Subcutaneous abdominal adipose tissue (tissue), 5 donors: ENCODE results near the gene CNBP.
"Not testable (repeated sequence)": the region's sequence is repeated elsewhere in the genome, so short reads cannot be mapped to it uniquely, and the experiment has no call there.

ENCODE experiments used
- H3K27ac ChIP-seq: one replicate; pipeline ENCODE4 v1.7.0; 2013; ENCODE audit warnings: low read depth, mild to moderate bottlenecking, inconsistent platforms, low read length, moderate library complexity
- H3K27me3 ChIP-seq, 5 donors: one replicate each; pipeline ENCODE4 v1.7.0; 2013; ENCODE audit warnings: low read length in 5 of 5, inconsistent platforms in 1 of 5; ENCODE audit not compliant: control insufficient read depth in 5 of 5, insufficient read depth in 4 of 5
- H3K36me3 ChIP-seq, 5 donors: one replicate each; pipeline ENCODE4 v1.7.0; 2013; ENCODE audit warnings: low read length in 5 of 5; ENCODE audit not compliant: control insufficient read depth in 5 of 5, insufficient read depth in 5 of 5
- H3K4me1 ChIP-seq, 5 donors: one replicate each; pipeline ENCODE4 v1.7.0; 2013; ENCODE audit warnings: low read length in 5 of 5, mild to moderate bottlenecking in 3 of 5, moderate library complexity in 1 of 5; ENCODE audit not compliant: control insufficient read depth in 5 of 5, insufficient read depth in 5 of 5
- H3K4me3 ChIP-seq, 5 donors: one replicate each; pipeline ENCODE4 v1.7.0; 2013; ENCODE audit warnings: low read length in 5 of 5, low read depth in 1 of 5
- H3K9ac ChIP-seq, 5 donors: one replicate each; pipeline ENCODE4 v1.7.0; 2013; ENCODE audit warnings: low read length in 5 of 5, mild to moderate bottlenecking in 4 of 5, moderate library complexity in 3 of 5
- H3K9me3 ChIP-seq, 5 donors: one replicate each; pipeline ENCODE4 v1.7.0; 2013; ENCODE audit warnings: low read length in 5 of 5; ENCODE audit not compliant: control insufficient read depth in 5 of 5
- donor health status: healthy.
- donor health status: healthy.
- donor health status: healthy.
- donor health status: healthy.
- donor health status: healthy.

The CNBP gene

DNA sequence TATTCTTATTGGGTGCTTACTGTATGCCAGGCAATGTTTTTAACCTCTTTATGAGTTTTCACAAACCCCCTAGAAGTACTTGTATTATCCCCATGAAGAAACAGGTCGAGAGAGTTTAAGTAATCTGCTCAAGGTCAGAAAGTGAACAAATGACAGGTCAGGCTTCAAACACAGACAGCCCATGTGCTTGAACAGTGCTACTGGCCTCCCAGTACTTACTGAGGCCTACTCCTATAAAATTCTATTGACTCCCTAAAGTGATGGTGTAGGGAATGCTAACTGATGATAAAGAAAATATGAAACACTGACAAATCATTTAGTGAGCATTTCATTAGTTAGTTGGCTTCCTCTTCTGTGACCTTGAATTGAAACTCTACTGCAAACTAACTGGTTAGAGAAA, 4.2 kb upstream of the CNBP start:
- Histone ChIP-seq H3K4me1 (peaks cover 2 to 22% (median 21%) of the 10 kb centered on the region in 5 donors), H3K27ac (peak overlapping the region; percentile 100), H3K36me3 (no peaks in the 10 kb centered on the region)

DNA sequence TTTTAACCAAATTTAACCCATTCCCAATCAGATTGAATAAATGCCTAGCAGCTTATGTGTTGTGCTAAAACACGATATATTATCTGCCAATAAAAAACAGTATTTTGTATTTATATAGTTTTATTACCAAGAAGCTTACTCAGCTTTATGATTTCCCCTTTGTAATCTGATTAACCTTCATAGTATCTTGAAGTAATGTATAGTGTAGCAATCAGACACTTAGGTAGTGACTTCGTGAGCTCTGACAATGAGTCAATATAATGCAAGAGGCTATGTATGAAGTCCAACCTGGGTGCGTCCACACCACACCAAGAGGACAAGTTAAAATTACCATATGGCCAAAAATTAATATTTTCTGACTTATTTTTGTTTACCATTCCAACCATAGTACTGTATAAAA, 2.1 kb upstream of the CNBP start:
- peak overlapping the region in 2 of 5 donors; percentile 4 to 39 for H3K9ac ChIP-seq
- H3K4me3 ChIP-seq = no peak overlapping the region
- no peaks in the 10 kb centered on the region for H3K27me3 ChIP-seq
- peaks cover 2 to 41% (median 38%) of the 10 kb centered on the region in 5 donors for H3K4me1 ChIP-seq
- H3K36me3 ChIP-seq = no peaks in the 10 kb centered on the region
- H3K9me3 ChIP-seq = no peaks in the 10 kb centered on the region
- H3K27ac ChIP-seq = peak overlapping the region; percentile 100

More for the DNA sequence above, 4.2 kb upstream of the CNBP start:
- H3K27me3 ChIP-seq = no peaks in the 10 kb centered on the region
- no peaks in the 10 kb centered on the region for H3K9me3 ChIP-seq
- no peak overlapping the region for H3K4me3 ChIP-seq
- no peak overlapping the region for H3K9ac ChIP-seq

DNA sequence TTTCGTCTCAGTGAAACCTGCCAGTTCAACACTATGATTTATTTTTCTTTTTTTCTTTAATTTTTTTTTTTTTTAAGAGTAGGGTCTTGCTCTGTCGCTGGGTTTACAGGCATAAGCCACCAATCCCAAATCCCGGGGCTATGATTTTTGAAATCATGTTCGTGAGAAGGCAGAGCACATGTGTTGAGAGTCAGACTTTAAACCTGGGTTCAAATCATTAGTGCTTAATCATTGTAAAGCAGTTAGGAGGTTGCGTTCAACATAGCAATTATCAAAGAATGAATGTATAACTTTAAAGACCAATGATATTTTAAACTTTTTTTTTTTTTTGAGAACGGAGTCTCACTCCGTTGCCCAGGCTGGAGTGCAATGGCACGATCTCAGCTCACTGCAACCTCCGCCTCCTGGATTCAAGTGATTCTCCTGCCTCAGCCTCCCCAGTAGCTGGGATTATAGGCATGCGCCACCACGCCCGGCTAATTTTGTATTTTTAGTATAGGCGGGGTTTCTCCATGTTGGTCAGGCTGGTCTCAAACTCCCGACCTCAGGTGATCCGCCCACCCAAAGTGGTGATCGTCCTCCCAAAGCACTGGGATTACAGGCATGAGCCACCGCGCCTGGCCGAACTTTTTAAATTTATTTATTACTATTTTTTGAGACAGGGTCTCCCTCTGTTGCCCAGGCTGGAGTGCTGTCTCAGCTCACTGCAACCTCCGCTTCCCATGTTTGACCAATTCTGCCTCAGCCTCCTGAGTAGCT, 1.3 kb upstream of the CNBP start:
- Histone ChIP-seq H3K27ac (peak overlapping the region; percentile 100), H3K4me3 (peak overlapping the region; percentile 78 to 99 (median 91)), H3K9ac (peak overlapping the region; percentile 95 to 100 (median 100)), H3K4me1 (peaks cover 4 to 50% (median 46%) of the 10 kb centered on the region in 5 donors)
- H3K9me3 ChIP-seq, H3K27me3 ChIP-seq, H3K36me3 ChIP-seq: not testable (repeated sequence)

DNA sequence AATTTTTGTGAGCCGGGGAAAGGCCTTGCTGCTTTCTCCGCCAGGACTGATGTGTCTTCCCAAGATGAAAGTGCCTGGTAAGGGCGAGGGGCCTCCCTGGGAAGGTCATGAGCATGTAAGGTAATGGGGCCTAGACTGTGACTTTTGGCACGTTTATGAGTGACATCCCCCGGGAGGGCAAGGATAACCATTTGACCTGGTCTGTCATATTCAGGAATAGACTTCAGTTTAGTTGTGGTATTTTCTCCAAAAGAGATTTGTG, 631 bp upstream of the CNBP start:
- H3K27ac ChIP-seq = peak overlapping the region; percentile 100
- H3K36me3 ChIP-seq = no peaks in the 10 kb centered on the region
- H3K9me3 ChIP-seq = no peaks in the 10 kb centered on the region
- H3K9ac ChIP-seq = peak overlapping the region; percentile 95 to 100 (median 100)
- H3K27me3 ChIP-seq = no peaks in the 10 kb centered on the region
- peaks cover 4 to 56% (median 53%) of the 10 kb centered on the region in 5 donors for H3K4me1 ChIP-seq
- H3K4me3 ChIP-seq = peak overlapping the region; percentile 78 to 99 (median 91)

DNA sequence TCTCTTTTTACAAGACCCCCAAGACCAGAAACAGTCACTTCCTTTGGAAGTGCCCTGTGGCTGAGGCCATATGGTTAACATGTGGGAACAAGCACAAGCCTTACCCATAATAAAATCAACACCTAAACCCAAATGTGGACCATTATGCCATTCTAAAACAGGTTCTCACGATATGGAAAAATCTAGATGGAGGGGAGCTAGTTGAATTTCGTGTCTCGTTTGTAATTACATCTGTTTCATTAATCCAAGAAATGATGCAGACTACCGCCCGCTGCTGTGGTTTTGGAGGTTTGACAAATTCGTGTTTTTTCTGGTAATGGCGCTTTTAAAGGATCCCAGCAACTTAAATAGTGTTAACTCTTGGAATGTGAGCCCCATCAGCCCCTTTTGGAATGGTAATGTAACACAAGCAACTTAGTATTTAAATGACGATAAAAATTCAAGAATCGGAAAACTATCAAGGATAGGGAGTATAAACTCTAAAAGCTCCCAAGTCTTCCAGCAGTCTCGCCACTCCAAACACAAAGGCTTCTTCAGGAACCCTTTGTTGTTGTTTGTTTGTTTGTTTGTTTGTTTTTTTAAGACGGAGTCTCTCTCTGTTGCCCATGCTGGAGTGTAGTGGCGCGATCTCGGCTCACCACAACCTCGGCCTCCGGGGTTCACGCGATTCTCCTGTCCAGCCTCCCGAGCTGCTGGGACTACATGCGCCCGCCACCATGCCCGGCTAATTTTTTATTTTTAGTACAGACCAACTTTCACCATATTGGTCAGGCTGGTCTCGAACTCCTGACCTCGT, 1.1 kb downstream of the CNBP start:
- H3K27me3 ChIP-seq = no peaks in the 10 kb centered on the region
- peak overlapping the region; percentile 48 to 100 (median 100) for H3K9ac ChIP-seq
- H3K27ac ChIP-seq = peak overlapping the region; percentile 100
- H3K9me3 ChIP-seq = no peaks in the 10 kb centered on the region
- peak overlapping the region; percentile 83 to 99 (median 91) for H3K4me3 ChIP-seq
- H3K4me1 ChIP-seq = peaks cover 9 to 72% (median 65%) of the 10 kb centered on the region in 5 donors
- peaks cover 0 to 9% (median 2%) of the 10 kb centered on the region in 5 donors for H3K36me3 ChIP-seq

DNA sequence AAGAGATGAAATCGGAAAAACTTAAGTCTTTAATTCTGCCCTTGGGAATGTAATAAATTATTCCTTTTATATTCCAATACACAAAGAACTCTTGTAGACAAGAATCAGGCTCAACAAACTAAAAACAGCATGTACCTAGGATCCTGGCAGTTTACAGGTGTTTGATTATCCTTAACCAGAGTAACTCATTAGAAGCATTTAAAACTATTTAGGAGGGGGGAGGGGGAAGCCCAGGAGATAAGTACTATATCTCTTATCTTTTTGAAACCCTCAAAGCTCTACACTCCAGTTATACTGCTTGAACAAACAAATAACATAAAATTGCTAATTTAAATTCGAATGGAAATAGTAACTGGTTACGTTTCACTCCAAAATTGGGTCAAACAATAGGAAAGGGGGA, 1.9 kb downstream of the CNBP start:
- H3K36me3 ChIP-seq = peaks cover 0 to 17% (median 4%) of the 10 kb centered on the region in 5 donors
- no peaks in the 10 kb centered on the region for H3K9me3 ChIP-seq
- peak overlapping the region; percentile 48 to 100 (median 100) for H3K9ac ChIP-seq
- peak overlapping the region; percentile 100 for H3K27ac ChIP-seq
- H3K4me1 ChIP-seq = peaks cover 11 to 79% (median 68%) of the 10 kb centered on the region in 5 donors
- H3K27me3 ChIP-seq = no peaks in the 10 kb centered on the region
- peak overlapping the region; percentile 83 to 99 (median 91) for H3K4me3 ChIP-seq

DNA sequence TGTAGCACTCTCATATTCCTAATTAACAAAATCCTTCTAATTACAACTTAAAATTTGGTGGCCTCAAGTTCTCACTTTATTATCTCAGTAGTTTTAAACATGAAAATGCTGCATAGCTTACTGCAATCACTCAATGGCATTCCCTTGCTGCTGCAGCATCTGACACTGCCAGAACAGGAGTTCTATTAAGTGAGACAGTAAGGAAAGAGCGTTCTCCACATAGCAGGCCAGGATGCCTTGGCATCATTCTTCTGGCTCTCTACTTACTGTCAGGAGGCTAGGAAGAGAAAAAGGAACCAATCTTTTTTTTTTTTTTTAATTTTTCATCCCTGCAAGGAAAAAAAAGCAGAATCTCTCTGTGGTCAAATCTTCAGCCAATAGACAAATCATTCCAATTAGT, 3.2 kb downstream of the CNBP start:
- Histone ChIP-seq H3K4me3 (peak overlapping the region in 4 of 5 donors; percentile 0 to 34 (median 11)), H3K27me3 (no peaks in the 10 kb centered on the region), H3K9ac (peak overlapping the region in 3 of 5 donors; percentile 30 to 48 (median 47)), H3K4me1 (peaks cover 11 to 88% (median 79%) of the 10 kb centered on the region in 5 donors), H3K36me3 (peaks cover 0 to 17% (median 4%) of the 10 kb centered on the region in 5 donors), H3K9me3 (no peaks in the 10 kb centered on the region), H3K27ac (peak overlapping the region; percentile 100)

DNA sequence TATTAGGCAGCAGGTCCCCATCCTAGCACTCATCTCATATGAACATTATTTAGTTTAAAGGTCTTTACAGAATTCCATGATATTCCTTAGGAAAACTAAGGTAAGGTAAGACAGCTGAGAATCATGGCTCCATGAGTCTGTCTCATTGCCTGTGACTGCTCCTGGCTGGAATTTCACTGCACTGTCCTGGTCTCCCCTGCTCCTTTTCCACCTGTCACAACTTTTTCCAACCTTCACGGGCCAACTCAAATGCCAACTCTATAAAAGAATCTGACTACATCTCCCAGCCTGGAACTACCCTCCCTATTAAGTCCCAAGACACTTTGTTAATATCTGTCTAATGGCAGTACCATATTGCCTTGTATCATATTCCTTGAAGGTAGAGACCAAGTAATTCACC, 7.6 kb downstream of the CNBP start:
- peak overlapping the region in 1 of 5 donors; percentile 30 for H3K9ac ChIP-seq
- H3K36me3 ChIP-seq = peaks cover 5 to 22% (median 10%) of the 10 kb centered on the region in 5 donors
- H3K27ac ChIP-seq = peak overlapping the region; percentile 19
- H3K9me3 ChIP-seq = no peaks in the 10 kb centered on the region
- peaks cover 9 to 78% (median 72%) of the 10 kb centered on the region in 5 donors for H3K4me1 ChIP-seq
- H3K27me3 ChIP-seq = no peaks in the 10 kb centered on the region
- H3K4me3 ChIP-seq = no peak overlapping the region

DNA sequence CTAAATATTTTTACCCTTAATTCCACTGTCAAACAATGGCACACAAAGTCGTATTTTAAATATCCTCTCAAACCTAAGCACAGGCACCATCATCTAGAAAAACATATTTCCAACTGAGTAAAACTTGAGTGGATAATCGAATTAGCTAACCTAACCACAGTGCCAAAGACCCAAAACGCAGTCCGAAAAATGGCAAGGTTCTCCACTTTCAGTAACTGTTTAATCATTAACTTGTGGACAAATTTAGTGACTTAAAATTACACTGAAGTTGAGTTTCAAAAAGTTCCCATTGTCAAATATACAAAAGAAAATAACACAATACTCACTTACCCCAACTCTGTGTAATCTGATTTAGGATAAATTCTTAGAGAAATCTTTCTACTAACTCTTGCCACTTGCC, 10.0 kb downstream of the CNBP start:
- H3K4me1 ChIP-seq = peaks cover 5 to 54% (median 50%) of the 10 kb centered on the region in 5 donors
- no peaks in the 10 kb centered on the region for H3K27me3 ChIP-seq
- H3K9ac ChIP-seq = peak overlapping the region in 2 of 5 donors; percentile 2 to 21
- no peaks in the 10 kb centered on the region for H3K9me3 ChIP-seq
- peak overlapping the region; percentile 8 for H3K27ac ChIP-seq
- peaks cover 25 to 38% (median 31%) of the 10 kb centered on the region in 5 donors for H3K36me3 ChIP-seq
- H3K4me3 ChIP-seq = no peak overlapping the region

DNA sequence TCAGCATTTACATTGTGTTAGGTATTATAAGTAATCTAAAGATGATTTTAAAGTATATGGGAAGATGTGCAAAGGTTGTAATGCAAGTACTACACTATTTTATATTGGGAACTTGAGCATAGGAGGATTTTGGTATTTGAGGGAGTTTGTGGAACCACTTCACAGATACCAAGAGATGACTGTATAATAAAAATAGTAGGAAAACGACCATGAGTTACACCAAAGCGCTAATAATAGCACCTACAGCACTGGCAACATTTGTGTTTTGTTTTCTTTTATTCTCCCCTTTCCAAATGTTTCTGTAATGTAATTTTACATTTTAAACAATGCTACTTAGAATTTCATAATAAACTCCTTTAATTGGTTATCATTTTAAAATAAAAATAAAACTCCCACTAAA, 10.5 kb downstream of the CNBP start:
- Histone ChIP-seq H3K27me3 (no peaks in the 10 kb centered on the region), H3K4me3 (no peak overlapping the region), H3K27ac (peak overlapping the region; percentile 8), H3K36me3 (peaks cover 25 to 35% (median 32%) of the 10 kb centered on the region in 5 donors), H3K9ac (peak overlapping the region in 1 of 5 donors; percentile 21), H3K4me1 (peaks cover 3 to 50% (median 45%) of the 10 kb centered on the region in 5 donors), H3K9me3 (no peaks in the 10 kb centered on the region)
